HG02571 (cell line): ENCODE measurements around the gene DHX40.
"Not testable (repeated sequence)": the region's sequence is repeated elsewhere in the genome, so short reads cannot be mapped to it uniquely, and the experiment has no call there.

Experiments used
- ATAC-seq: cut with Tn5 transposase; IDR thresholded peaks from one replicate; pipeline ENCODE4 v1.9.1; 2021; ENCODE audit warnings: mild to moderate bottlenecking, moderate library complexity; ENCODE audit not compliant: unreplicated experiment

The DHX40 gene, protein sequence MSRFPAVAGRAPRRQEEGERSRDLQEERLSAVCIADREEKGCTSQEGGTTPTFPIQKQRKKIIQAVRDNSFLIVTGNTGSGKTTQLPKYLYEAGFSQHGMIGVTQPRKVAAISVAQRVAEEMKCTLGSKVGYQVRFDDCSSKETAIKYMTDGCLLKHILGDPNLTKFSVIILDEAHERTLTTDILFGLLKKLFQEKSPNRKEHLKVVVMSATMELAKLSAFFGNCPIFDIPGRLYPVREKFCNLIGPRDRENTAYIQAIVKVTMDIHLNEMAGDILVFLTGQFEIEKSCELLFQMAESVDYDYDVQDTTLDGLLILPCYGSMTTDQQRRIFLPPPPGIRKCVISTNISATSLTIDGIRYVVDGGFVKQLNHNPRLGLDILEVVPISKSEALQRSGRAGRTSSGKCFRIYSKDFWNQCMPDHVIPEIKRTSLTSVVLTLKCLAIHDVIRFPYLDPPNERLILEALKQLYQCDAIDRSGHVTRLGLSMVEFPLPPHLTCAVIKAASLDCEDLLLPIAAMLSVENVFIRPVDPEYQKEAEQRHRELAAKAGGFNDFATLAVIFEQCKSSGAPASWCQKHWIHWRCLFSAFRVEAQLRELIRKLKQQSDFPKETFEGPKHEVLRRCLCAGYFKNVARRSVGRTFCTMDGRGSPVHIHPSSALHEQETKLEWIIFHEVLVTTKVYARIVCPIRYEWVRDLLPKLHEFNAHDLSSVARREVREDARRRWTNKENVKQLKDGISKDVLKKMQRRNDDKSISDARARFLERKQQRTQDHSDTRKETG

GRCh38 chr17:59565171-59565958, at the start of gene DHX40:
DHX40 (plus strand) TSS chr17:59565610; CDS start chr17:59565672, 62 bp downstream.
- ATAC-seq, result peak; percentile 89

- ATAC-seq, result no peak
Measured at GRCh38 chr17:59516451-59516850, 49.0 kb upstream of the DHX40 start.

DNA sequence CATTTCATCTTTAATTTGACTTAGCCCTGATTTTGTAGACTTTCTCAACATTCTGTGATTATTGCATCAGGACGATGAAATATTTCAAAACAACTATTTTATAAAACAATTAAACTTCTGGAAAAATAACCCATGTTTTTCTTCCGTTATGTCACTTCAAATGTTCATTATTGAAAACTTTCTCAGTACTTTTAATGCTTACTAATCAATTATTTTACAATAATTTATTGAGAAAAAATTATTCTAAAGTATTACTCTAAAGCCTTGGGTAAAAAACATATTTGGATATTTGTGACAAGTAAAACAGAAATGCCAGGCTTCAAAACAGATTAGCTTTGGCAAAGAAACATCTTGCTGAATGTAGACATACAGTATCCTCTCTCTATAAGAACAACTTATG, 46.3 kb upstream of the DHX40 start:
- ATAC-seq, result no peak

GRCh38 chr17:59520251-59520650, 45.2 kb upstream of the DHX40 start:
- no peak for ATAC-seq

GRCh38 chr17:59521465-59522126, 43.8 kb upstream of the DHX40 start:
- ATAC-seq, result no peak

DNA sequence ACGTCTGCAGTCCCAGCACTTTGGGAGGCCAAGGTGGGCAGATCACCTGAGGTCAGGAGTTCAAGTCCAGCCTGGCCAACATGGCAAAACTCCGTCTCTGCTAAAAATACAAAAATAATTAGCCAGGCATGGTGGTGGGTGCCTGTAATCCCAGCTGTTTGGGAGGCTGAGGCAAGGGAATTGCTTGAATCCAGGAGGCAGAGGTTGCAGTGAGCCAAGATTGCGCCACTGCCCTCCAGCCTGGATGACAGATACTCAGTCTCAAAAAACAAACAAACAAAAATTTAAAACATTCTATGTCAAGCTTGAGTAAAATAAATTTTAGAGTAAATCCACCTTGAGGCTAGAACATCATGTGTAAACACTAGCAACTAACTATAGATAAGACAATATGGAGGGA, 40.5 kb upstream of the DHX40 start:
- ATAC-seq, result not testable (repeated sequence)

DNA sequence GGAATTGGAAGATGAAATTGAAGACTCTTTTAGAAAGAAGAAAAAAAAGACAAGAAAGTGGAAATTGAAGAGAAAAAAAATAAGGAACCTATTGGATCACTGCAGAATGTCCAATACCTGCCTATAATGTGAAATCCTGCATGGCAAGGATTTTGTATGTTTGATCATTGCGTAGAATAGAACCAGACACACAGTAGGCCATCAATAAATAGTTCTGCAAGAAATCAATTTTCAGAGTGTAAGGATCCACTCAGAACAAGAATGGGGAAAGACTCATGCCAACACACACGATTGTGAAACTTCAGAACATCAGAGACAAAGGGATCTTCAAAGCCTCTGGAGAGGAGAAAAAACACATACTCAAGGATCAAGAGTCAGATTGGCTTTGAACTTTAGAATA, 39.7 kb upstream of the DHX40 start:
- ATAC-seq, result no peak

DNA sequence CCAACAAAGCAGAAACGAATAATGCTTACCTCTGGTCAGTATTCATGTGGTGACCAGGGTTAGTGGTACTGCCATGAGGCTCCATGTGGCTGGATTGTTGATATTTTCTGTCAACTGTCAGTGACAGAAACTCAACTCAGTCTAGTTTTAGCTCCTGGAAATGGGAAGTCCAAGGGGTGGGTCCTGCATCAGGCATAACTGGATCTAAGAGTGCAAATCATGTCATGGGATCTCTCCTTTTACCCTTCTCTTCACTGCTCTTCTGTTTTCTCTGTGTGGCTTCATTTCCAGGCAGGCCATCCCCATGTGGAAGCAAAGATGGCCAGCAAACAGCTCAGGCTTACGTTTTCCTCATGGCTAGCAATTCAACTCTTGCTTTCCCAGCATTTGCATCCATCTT, 39.0 kb upstream of the DHX40 start:
- no peak for ATAC-seq

GRCh38 chr17:59527325-59527917, 38.0 kb upstream of the DHX40 start:
- no peak for ATAC-seq

DNA sequence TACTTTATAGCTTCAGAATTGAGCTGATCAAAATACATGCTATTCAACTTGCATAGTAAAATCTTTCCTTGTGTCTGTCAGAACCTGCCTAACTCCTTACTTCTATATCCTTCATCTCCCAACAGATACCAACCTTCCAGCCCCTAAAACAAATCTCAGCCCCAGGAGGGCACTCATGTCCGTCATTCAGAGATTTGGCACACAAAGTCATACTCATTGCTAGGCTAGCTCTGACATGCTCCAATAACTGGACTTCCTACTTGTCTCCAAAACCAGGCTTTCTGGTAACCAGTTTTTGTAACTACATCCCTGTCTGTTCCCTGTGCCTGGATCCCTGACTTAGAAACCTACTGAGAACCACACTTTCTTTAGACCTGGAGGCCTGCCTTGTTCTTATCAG, 37.5 kb upstream of the DHX40 start:
- no peak for ATAC-seq

DNA sequence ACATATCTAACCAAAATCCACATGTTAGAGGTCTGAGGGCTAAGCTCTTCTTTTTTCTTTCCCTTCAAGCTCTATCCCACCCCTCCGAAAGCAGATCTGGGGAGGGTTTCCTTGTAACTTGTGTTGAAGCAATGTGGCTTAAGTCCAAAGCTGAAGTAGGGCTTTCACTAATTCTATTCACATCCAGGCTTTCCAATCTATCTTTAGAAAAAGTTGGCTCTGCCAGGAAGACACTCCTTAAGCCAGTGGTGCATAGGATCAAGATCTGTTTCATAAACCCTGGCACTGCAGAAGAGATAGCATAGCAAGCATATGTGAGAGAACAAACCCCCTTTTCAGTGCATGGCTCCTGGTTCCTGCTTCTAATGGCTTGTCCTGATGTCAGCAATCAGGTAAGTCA, 34.9 kb upstream of the DHX40 start:
- no peak for ATAC-seq

- ATAC-seq, result no peak
Measured at GRCh38 chr17:59533694-59534093, 31.7 kb upstream of the DHX40 start.

GRCh38 chr17:59534583-59534982, 30.8 kb upstream of the DHX40 start:
- ATAC-seq, result no peak

- no peak for ATAC-seq
Measured at GRCh38 chr17:59538195-59538909, 27.1 kb upstream of the DHX40 start.

DNA sequence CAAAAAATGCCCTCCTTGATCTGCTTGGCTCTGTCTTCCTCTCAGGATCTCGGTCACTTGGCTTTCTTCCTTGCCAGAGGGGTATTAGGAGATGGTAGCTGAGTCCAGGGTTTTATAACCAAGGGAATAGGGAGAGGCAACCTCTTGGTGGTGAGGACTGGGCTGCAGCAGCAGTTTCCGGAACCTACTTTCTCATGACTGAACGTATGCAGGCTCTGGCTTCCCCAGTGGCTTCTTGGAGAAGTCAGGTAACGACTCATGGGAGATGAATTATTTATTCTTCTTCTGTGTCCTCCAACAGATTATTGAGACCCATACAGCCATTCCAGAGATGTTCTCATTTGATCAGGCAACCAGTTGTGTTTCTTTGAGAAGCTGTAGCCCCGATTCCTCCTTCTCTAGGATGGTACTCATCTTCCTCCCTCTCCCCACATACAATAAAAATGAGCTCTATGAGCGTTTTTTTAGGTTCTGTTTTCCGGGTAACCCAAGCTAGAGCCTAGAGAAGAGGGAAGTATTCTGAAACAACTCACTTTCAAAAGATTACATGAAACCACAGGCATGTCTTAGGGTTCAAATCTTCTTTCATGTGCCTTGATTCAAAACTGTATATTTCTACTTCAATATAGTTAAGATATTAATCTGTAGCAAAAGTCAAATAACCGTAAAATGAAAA, 22.3 kb upstream of the DHX40 start:
- no peak for ATAC-seq

GRCh38 chr17:59545942-59546341, 19.5 kb upstream of the DHX40 start:
- no peak for ATAC-seq

DNA sequence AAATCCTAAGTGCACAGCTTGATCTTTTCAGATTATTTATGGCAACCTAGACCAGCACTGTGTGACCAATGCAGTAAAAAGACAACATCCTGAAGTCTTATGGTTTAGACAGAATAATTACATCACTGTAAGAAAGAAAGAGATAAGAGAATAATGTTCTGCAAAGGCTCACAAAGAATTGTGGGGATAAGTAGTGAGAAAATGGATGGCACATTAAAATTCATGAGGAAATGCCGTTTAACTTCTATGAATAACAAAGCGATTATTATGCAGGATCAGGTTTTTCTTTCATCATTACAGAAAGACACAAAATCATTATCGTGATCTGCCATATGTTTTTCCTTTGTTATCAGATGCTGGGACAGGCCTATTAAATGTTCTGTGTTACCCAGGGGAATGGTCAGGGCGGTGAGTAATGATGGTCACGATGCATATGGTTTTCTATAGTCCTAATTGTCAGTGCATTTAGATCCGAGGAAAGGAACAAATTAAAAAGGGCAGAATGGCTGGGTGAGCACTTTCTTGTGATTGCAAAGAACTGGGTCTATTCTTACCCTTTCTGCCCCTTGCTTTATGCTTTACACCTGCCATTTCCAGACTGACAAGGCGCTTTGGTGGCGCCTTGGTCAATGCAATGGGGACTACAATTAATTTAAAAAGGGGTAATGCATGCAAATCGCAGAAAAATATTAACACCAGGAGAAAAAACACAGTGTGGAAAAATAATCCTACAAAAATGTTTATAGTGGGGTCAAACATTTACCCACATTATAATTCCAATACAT, 18.1 kb upstream of the DHX40 start:
- ATAC-seq, result no peak

DNA sequence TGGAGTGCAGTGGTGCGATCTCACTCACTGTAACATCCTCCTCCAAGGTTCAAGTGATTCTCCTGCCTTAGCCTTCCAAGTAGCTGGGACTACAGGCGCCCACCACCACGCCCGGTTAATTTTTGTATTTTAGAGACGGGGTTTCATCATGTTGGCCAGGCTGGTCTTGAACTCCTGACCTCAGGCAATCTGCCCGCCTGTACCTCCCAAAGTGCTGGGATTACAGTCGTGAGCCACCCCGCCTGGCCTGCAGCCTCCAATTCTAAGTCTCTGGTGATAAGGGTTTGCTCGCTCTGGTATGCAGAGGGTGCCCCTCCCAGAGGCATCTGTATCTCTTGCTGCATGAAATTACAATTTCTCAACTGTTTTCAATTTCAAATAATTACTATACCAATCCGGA, 16.4 kb upstream of the DHX40 start:
- ATAC-seq, result not testable (repeated sequence)

DNA sequence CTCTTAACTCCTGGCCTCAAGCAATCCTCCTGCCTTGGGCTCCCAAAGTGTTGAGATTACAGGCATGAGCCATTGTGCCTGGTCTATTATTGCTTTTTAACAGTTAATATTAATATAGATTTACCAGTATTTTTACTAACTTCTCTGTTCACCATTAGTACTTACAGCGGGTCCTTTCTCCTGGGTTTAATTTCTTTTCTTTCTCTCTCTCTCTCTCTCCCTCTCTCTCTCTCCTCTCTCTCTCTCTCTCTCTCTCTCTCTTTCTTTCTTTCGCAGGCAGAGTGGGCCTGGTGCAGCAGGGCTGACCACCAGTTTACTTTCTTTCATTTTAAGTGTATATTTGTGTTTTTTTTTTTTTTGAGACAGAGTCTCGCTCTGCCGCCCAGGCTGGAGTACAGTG, 14.7 kb upstream of the DHX40 start:
- ATAC-seq, result no peak
